MM.1S (cell line): ENCODE measurements around the gene TNIP1.
A peak's percentile ranks its signal among the peaks of the same experiment; 100 is the strongest.

Source experiments
- DNase-seq: peaks from one replicate; pipeline ENCODE4 v3.0.0-alpha.2; 2015
- H2AFZ ChIP-seq: fragments of 300-600 bp; sonication (generic); 2 replicates; pipeline ENCODE4 v1.6.0; 2016; ENCODE audit warnings: antibody characterized with exemption, low read length
- H3F3A ChIP-seq: fragments of 300-600 bp; sonication (generic); 2 replicates; pipeline ENCODE4 v1.6.1; 2016; ENCODE audit warnings: mild to moderate bottlenecking, antibody characterized with exemption, low read length, moderate library complexity, mixed read lengths; ENCODE audit not compliant: insufficient read depth
- H3K27ac ChIP-seq: fragments of 300-600 bp; sonication (generic); 2 replicates; pipeline ENCODE4 v1.5.1; 2016; ENCODE audit warnings: mild to moderate bottlenecking, low read length
- H3K27me3 ChIP-seq: fragments of 300-600 bp; sonication (generic); replicated peaks from 2 replicates; pipeline ENCODE4 v1.6.0; 2016; ENCODE audit warnings: low read length; ENCODE audit not compliant: insufficient read depth
- H3K36me3 ChIP-seq: fragments of 300-600 bp; sonication (generic); replicated peaks from 2 replicates; pipeline ENCODE4 v1.6.1; 2016; ENCODE audit warnings: mild to moderate bottlenecking, low read length, mixed read lengths; ENCODE audit not compliant: insufficient read depth
- H3K4me1 ChIP-seq: fragments of 300-600 bp; sonication (generic); 2 replicates; pipeline ENCODE4 v1.6.1; 2016; ENCODE audit warnings: low read length, mixed read lengths
- H3K4me2 ChIP-seq: fragments of 300-600 bp; sonication (generic); 2 replicates; pipeline ENCODE4 v1.6.0; 2016; ENCODE audit warnings: low read depth, low read length
- H3K4me3 ChIP-seq: fragments of 300-600 bp; sonication (generic); 2 replicates; pipeline ENCODE4 v1.5.1; 2016; ENCODE audit warnings: low read length, mixed read lengths
- H3K79me2 ChIP-seq: fragments of 300-600 bp; sonication (generic); 2 replicates; pipeline ENCODE4 v1.6.1; 2016; ENCODE audit warnings: mixed run types, low read length, mixed read lengths
- H3K9ac ChIP-seq: fragments of 300-600 bp; sonication (generic); 2 replicates; pipeline ENCODE4 v1.6.1; 2016; ENCODE audit warnings: low read length, mixed read lengths
- H3K9me2 ChIP-seq: fragments of 300-600 bp; sonication (generic); replicated peaks from 2 replicates; pipeline ENCODE4 v1.6.1; 2016; ENCODE audit warnings: mild to moderate bottlenecking, low read length, mixed read lengths; ENCODE audit not compliant: insufficient read depth
- H3K9me3 ChIP-seq: fragments of 300-600 bp; sonication (generic); replicated peaks from 2 replicates; pipeline ENCODE4 v1.6.1; 2016; ENCODE audit warnings: mild to moderate bottlenecking, low read length, mixed read lengths; ENCODE audit not compliant: insufficient read depth
- H4K20me1 ChIP-seq: fragments of 300-600 bp; sonication (generic); 2 replicates; pipeline ENCODE4 v1.6.1; 2016; ENCODE audit warnings: mild to moderate bottlenecking, low read length, moderate library complexity, mixed read lengths; ENCODE audit not compliant: insufficient read depth
- EZH2 ChIP-seq: fragments of 300-600 bp; sonication (generic); optimal IDR thresholded peaks from 2 replicates; pipeline ENCODE3; 2017; ENCODE audit warnings: low read depth, mild to moderate bottlenecking, antibody characterized with exemption, low read length, mixed read lengths
- EZH2phosphoT487 ChIP-seq: fragments of 300-600 bp; sonication (generic); IDR thresholded peaks from 2 replicates; pipeline ENCODE4 v1.6.1; 2018; ENCODE audit warnings: antibody characterized with exemption, low read length
- TF ChIP-seq, protein P1 (sequence below): fragments of 300-600 bp; sonication (generic); IDR thresholded peaks from 2 replicates; pipeline ENCODE4 v1.5.1; 2016; ENCODE audit warnings: antibody characterized with exemption, low read length, mixed read lengths

The TNIP1 gene

GRCh38 chr5:151095341-151096000, 14.6 kb upstream of the TNIP1 start:
- peaks cover 42% of the 10 kb centered on the region for H3K4me1 ChIP-seq
- H3K4me3 ChIP-seq: no peak overlapping the region
- peak overlapping the region; percentile 86; the same call in 1 of the 2 replicates for H3K4me2 ChIP-seq
- H3F3A ChIP-seq: peaks cover 41% of the 10 kb centered on the region
- peak overlapping the region; percentile 52; the same call in 1 of the 2 replicates for H3K9ac ChIP-seq
- peak overlapping the region; percentile 85 for H3K27ac ChIP-seq
- no peak overlapping the region for H2AFZ ChIP-seq
- H3K79me2 ChIP-seq: no peaks in the 10 kb centered on the region
- TF ChIP-seq EZH2phosphoT487 (no peak), EZH2 (no peak)
- TF ChIP-seq, protein P1, sequence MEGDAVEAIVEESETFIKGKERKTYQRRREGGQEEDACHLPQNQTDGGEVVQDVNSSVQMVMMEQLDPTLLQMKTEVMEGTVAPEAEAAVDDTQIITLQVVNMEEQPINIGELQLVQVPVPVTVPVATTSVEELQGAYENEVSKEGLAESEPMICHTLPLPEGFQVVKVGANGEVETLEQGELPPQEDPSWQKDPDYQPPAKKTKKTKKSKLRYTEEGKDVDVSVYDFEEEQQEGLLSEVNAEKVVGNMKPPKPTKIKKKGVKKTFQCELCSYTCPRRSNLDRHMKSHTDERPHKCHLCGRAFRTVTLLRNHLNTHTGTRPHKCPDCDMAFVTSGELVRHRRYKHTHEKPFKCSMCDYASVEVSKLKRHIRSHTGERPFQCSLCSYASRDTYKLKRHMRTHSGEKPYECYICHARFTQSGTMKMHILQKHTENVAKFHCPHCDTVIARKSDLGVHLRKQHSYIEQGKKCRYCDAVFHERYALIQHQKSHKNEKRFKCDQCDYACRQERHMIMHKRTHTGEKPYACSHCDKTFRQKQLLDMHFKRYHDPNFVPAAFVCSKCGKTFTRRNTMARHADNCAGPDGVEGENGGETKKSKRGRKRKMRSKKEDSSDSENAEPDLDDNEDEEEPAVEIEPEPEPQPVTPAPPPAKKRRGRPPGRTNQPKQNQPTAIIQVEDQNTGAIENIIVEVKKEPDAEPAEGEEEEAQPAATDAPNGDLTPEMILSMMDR: no peak
- no peaks in the 10 kb centered on the region for H3K9me3 ChIP-seq
- H3K9me2 ChIP-seq: no peaks in the 10 kb centered on the region
- H3K36me3 ChIP-seq: no peaks in the 10 kb centered on the region
- no peaks in the 10 kb centered on the region for H3K27me3 ChIP-seq
- DNase-seq: no peak
- no peaks in the 10 kb centered on the region for H4K20me1 ChIP-seq

- Histone ChIP-seq H3K4me2 (peak overlapping the region; percentile 86), H3K4me1 (peaks cover 42% of the 10 kb centered on the region), H3K4me3 (peak overlapping the region; percentile 20), H3K9ac (peak overlapping the region; percentile 52), H2AFZ (no peak overlapping the region), H3K9me2 (no peaks in the 10 kb centered on the region), H4K20me1 (no peaks in the 10 kb centered on the region), H3F3A (peaks cover 41% of the 10 kb centered on the region), H3K79me2 (no peaks in the 10 kb centered on the region), H3K36me3 (no peaks in the 10 kb centered on the region), H3K9me3 (no peaks in the 10 kb centered on the region), H3K27me3 (no peaks in the 10 kb centered on the region), H3K27ac (peak overlapping the region; percentile 85)
- DNase-seq: no peak
- no peak for TF ChIP-seq EZH2
- TF ChIP-seq EZH2phosphoT487: no peak
- TF ChIP-seq, protein P1: no peak
Measured at GRCh38 chr5:151094852-151095245, 14.0 kb upstream of the TNIP1 start.

GRCh38 chr5:151094030-151094851, 13.4 kb upstream of the TNIP1 start:
- Histone ChIP-seq H3K4me3 (peak overlapping the region; percentile 35), H3K9me2 (no peaks in the 10 kb centered on the region), H3K36me3 (no peaks in the 10 kb centered on the region), H3K4me1 (peaks cover 42% of the 10 kb centered on the region), H3K9me3 (no peaks in the 10 kb centered on the region), H3F3A (peaks cover 41% of the 10 kb centered on the region), H3K27me3 (no peaks in the 10 kb centered on the region), H3K79me2 (no peaks in the 10 kb centered on the region), H3K27ac (peak overlapping the region; percentile 85), H2AFZ (no peak overlapping the region), H4K20me1 (no peaks in the 10 kb centered on the region), H3K9ac (peak overlapping the region; percentile 64), H3K4me2 (peak overlapping the region; percentile 86)
- no peak for TF ChIP-seq EZH2
- no peak for TF ChIP-seq EZH2phosphoT487
- TF ChIP-seq, protein P1: no peak
- peak; percentile 89 for DNase-seq
